GM12892 (cell line): Measurements from ENCODE around the gene PIP4K2A.

ENCODE experiments used
- POLR2A ChIP-seq: IDR thresholded peaks from 2 replicates; pipeline ENCODE4 v1.6.1; 2011; ENCODE audit warnings: low read depth, low read length, control low read depth
- TAF1 ChIP-seq: IDR thresholded peaks from 2 replicates; pipeline ENCODE4 v1.6.1; 2011; ENCODE audit warnings: low read depth, mild to moderate bottlenecking, control low read depth, low read length, borderline replicate concordance

- TF ChIP-seq POLR2A = no peak
- no peak for TF ChIP-seq TAF1
These were observed 101.4 kb downstream of the PIP4K2A start for GRCh38 chr10:22613011-22613410.
